ENCODE measurements around the gene HEMK1.
A peak's percentile ranks its signal among the peaks of the same experiment; 100 is the strongest.

HEMK1 gene

GRCh38 chr3:50568947-50569749 lies at the start of gene HEMK1:
HEMK1 (plus strand) TSS chr3:50569522; CDS start chr3:50571105, 1,583 bp downstream.
- peak; percentile 72 for DNase-seq

- no peak for DNase-seq
These were observed 48.5 kb upstream of the HEMK1 start for GRCh38 chr3:50520849-50521248.

DNA sequence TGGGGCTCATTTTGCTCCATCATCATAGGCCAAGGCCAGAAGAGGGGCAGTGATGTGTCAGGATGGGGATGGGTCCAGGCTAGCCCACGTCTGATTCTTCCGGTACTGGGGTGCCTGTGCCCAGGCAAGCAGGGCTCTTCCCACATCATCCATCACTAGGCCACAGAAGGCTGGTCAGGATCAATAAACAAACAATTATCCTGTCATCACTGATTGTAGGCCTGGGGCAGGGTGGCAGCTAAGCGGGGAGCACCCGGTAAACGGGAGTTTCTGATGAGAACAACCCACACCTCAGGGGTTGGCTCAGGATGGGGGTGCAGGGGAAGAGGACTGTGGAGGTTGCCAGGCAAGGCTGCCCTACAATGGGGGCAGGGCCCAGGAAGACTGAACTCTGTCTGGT lies 47.8 kb upstream of the HEMK1 start:
- no peak for DNase-seq

- no peak for DNase-seq
These were observed 46.0 kb upstream of the HEMK1 start for GRCh38 chr3:50523279-50523811.

- no peak for DNase-seq
These were observed 44.6 kb upstream of the HEMK1 start for GRCh38 chr3:50524746-50525145.

DNA sequence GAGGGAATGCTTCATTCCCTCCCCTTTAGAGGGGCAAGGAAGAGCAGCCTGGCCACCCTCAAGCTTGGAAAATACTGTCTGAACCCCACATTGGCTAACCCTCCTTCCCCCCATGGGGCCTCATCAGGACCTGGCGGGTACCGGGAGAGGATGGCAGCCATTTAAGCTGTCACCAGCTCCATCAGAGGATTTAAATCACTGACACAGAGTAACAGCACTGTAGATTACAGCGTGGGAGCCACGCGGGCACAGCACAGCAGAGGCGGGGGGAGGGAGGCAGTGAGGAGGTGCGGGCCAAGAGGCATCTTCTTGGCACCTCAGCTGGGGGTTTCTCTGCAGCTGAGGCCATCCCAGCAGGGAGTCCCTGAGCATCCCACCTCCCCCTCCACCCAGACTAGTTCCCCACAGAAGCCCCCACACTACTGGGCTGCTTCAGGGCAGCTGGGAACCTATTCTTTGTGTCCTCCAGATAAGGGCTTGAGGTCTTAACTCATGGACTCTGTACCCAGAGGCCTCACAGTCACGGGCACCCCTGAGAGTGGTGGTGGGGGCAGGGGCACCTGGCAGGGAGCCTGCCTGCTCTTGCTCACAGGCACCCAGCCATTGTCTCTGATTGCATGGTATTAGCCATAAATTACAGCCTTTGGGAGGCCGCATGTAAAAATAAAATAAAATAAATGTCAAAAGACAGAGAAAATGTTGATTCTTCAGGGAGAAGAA lies 44.0 kb upstream of the HEMK1 start:
- DNase-seq, result no peak

GRCh38 chr3:50525987-50526386 lies 43.3 kb upstream of the HEMK1 start:
- no peak for DNase-seq

DNA sequence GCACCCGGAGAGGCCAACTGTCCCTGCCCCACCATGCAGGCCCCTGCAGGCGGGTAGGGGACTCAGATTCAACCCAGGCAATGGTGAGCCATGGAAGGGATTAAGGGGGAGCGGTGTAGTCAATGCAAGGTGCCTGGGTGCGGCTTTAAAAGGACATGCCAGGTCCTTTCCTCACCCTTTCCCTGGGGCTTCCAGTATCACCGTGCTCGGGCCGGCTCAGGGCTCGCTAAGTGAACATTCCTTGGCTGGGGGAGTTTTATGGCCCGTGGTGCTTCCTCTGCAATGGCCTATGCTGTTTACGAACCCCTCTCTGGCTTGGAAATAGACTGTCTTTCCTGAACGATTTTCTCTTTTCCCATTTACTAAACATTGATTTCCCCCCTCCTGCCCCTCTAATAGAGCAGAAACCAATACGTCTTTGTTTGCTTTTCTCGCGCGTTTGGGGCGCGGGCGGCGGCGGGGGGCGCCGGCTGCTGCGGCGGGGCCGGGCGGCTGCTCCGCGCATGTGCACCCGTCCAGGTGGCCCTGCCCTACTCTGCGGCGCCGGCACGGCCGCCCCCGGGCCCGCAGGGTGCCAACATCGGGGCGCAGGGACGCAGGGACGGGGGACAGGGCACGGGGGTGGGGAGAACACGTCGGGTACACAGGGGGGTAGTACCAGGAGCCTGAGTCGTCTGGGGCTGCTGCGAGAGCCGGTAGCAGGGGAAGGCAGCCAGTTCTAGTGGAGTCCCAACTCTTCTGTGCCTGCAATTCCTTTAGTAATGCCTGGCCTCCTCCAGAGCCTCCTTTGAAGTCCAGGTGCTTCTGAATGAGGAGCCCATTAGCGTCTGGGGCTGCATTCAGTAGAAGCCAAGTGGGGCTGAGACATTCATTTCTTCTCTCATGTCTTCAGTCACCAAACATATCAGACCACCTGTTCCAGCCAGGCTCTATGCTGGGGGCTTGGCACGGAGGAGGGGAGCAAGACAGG lies 39.0 kb upstream of the HEMK1 start:
- DNase-seq, result no peak

- DNase-seq, result no peak
These were observed 38.1 kb upstream of the HEMK1 start for GRCh38 chr3:50531201-50531600.

- DNase-seq, result no peak
These were observed 37.1 kb upstream of the HEMK1 start for GRCh38 chr3:50532062-50532705.

DNA sequence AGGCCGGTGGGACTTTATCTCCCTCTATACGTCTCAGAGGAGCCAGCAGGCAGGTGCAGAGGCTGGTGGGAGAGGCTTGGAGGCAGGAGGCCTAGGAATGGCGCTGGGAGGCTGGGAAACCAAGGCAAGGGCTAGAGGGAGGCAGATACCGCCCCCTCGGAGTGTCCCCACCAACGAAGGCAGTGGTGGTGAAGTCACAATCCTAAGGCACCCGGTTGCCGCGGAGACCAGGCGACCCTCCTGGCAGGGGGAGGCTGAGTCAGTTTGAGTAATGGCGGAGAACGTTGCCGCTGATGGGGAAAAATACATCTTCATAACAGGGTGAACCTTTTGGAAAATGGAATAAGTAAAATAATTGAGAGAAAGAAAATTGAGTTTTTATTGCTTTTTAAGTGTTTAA lies 36.0 kb upstream of the HEMK1 start:
- no peak for DNase-seq

- DNase-seq, result no peak
These were observed 35.4 kb upstream of the HEMK1 start for GRCh38 chr3:50533807-50534461.

- DNase-seq, result no peak
These were observed 34.5 kb upstream of the HEMK1 start for GRCh38 chr3:50534681-50535330.

- no peak for DNase-seq
These were observed 32.7 kb upstream of the HEMK1 start for GRCh38 chr3:50536471-50537180.

DNA sequence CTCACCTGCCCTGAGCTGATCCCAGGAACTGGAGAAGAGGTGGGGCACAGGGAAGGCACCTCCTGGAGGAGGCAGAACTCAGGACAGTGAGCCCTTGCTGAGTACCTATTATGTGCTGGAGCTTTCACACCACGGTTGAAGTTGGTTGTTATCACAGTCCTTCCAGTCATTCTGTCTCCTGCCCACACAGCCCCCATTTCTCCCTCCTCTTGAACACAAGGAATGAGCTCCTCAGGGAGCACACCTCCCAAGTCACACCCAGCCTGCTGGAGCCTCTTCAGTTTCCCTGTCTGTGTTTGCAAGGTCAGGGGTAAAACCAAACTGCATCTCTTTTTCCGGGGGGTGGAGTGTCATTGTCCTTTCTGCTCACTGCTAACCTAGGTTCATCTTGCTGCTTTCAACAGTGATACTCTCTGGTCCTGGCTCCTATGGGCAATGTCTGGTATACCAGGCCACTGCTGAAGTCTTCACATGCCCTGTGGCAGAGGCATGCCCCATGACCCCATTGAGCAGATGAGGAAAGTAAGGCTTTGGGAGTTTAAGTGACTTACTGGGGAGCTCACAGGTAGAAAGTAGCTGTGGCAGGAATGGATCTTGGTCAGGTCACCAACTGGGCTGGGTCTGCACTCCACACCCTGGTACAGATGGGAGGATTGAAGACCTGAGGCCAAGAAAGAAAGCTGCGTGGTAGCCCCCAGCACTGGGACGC lies 31.7 kb upstream of the HEMK1 start:
- no peak for DNase-seq

DNA sequence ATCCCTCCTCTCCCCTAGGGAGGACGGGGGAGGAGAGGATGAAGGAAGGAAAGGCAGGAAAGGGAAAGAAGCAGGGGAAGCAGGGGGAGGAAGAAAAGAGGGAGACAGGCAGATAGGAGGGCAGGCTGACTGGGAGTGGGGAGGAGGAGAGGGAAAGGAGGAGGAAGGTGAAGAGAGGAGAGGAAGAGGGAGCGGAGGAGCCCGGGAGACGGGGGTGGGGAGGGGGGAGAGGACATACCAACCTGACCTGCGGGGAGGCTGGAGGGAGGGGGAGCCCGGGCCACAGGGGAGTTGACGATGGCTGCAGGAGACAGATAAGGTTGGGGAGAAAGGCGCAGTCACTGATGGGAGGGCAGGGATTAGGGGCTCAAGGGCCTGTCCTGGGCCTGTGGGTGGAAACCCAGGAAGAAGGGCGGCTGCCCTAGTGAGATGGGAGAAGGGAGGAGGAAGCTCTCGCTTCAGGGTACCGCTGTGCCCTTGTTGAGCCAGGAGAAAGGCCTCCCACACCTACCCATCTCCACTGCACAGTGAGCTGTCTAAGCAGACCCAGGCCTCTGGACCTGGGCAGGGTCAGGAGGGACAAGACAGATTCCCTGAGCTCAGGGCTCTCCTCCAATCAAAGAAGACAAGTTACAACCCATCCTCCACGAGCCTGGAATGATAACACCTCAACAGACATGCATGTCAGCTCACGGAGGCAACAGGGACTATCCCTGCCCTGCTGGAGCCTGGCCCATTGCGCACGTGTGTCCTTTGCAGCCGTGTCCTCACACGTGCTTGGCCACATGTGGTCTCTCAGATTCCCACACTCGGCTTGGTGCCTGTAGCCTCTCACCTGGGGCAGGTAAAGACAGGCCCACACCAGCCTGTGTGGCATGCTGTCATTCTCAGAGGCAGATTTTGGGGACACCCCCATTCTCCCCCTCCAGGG lies 29.7 kb upstream of the HEMK1 start:
- no peak for DNase-seq

DNA sequence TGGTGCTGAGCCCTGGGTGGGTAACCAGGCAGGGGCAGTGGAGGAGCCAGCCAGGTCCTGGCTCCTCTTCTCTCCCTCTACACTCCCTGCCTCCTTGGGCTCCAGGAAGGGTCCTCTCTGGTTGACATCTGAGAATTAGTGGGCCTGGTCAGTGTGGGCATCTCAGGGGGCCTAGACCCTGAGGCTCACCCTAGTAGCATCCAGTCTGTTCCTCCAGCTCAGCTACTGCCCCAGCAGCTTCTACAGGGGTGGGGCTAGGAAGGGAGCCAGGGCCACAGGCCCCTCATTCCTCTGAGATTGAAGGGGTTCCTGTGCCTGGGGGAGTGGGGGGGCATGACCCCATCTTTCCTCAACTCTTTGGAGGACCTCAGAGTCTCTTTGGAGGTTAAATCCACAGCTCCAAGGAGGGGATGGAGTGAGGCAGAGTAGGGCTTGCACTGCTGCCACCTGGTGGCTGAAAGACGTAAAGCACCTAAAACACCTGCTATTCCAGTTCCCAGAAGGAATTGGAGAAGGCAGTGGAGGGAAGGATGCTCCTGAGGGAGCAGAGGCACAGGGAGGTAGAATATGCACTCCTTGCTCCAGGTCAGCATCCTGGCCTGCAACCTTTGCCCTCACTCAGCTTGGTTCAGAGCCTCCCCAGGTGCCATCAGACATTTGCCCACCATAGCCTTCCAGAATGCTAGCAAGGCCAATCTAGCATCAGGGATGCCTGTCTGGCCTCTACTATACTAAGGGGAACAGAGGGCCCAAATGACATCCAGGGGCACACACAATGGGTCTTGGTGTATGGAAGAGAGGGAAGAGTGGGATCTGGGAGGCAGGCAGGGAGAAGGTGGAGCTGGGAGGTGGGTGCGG lies 26.9 kb upstream of the HEMK1 start:
- no peak for DNase-seq

- no peak for DNase-seq
These were observed 23.5 kb upstream of the HEMK1 start for GRCh38 chr3:50545781-50546180.
